Measurements from ENCODE around the gene DIAPH2. TPM values are rescaled to one million over a fixed set of nuclear protein-coding genes. Genes with fewer than 3 reads are reported as not detected.

The DIAPH2 gene
- total and polyA plus RNA-seq, 7 donors: 2.6 to 19.2 (median 11.5) TPM

DNA sequence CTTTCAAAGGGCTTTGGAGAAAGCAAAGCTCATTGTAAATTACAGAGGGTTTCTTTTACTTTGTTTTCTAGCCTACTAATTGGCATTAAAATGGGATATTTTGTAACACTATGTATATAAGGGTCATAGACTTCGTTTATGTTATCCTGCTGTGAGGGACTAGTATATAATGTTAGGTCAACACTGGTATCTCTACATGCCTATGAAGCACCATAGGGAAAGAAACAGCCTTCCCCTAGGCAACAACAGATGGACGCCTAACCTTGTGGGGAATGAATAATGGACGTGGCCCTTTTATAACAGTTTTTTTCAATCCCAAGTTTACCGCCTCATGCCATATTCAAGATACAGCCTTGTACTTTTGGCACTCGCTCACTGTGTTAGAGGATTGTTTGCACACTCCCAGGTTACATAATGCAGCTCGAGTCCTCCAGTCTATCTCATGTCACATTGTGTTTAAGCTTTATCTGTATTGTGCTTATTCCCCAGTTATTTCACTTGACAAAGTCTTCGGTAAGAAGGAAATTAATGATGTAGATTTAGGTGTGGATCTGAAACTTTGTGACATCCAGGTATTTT is 910.1 kb downstream of the DIAPH2 start:
- Histone ChIP-seq H3K9me3 (no peaks in the 10 kb centered on the region), H3K4me3 (no peak overlapping the region), H3K4me1 (no peaks in the 10 kb centered on the region), H3K27ac (no peak overlapping the region), H3K36me3 (ENCODE audit: insufficient read depth in 1 of 2, low read depth in 1 of 2) (no peaks in the 10 kb centered on the region), H3K27me3 (ENCODE audit: insufficient read depth in 3 of 3, low read length in 2 of 3) (peaks cover 0 to 6% (median 0%) of the 10 kb centered on the region in 3 donors)
- TF ChIP-seq, protein P1, sequence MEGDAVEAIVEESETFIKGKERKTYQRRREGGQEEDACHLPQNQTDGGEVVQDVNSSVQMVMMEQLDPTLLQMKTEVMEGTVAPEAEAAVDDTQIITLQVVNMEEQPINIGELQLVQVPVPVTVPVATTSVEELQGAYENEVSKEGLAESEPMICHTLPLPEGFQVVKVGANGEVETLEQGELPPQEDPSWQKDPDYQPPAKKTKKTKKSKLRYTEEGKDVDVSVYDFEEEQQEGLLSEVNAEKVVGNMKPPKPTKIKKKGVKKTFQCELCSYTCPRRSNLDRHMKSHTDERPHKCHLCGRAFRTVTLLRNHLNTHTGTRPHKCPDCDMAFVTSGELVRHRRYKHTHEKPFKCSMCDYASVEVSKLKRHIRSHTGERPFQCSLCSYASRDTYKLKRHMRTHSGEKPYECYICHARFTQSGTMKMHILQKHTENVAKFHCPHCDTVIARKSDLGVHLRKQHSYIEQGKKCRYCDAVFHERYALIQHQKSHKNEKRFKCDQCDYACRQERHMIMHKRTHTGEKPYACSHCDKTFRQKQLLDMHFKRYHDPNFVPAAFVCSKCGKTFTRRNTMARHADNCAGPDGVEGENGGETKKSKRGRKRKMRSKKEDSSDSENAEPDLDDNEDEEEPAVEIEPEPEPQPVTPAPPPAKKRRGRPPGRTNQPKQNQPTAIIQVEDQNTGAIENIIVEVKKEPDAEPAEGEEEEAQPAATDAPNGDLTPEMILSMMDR (IDR thresholded peaks at IDR 0.05): no peak
- intact Hi-C loops (cut with DNase I): loop anchor here in 1 of 2 donors (5.0 kb wide), 1 partner anchor 203 kb away; no protein-coding TSS in a partner anchor
- DNase-seq (no peak), ATAC-seq (no peak)
- 66 to 82% (median 73%) methylated on average over 7 of the region's 7 CpGs for WGBS, 3 donors

DNA sequence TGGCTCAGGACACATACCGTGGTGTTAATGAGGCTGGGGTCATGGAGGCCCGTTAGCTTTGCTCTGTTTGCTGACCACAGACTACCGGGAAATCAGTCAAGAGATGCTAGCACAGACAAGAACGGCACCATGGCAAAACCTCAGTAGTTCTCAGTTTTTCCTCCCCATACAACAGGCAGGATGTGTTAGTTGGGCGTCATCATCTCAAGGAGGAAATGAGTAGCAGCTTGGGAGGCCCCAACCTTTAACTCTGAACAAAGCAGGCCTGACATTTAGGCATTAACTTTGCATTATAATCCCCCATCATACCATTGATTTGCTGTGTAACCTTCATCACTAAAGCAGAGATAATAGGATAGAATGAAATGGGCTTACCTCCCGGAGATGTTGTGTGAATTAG is 913.3 kb downstream of the DIAPH2 start:
- Histone ChIP-seq H3K4me3 (no peak overlapping the region), H3K4me1 (no peaks in the 10 kb centered on the region), H3K36me3 (ENCODE audit: insufficient read depth in 1 of 2, low read depth in 1 of 2) (no peaks in the 10 kb centered on the region), H3K9me3 (no peaks in the 10 kb centered on the region), H3K27ac (no peak overlapping the region), H3K27me3 (ENCODE audit: insufficient read depth in 3 of 3, low read length in 2 of 3) (peaks cover 0 to 4% (median 0%) of the 10 kb centered on the region in 3 donors)
- 54 to 65% (median 64%) methylated on average over 6 of the region's 6 CpGs for WGBS, 3 donors
- DNase-seq (no peak), ATAC-seq (no peak)
- intact Hi-C loops (cut with DNase I): no loop called here
- TF ChIP-seq, protein P1 (IDR thresholded peaks at IDR 0.05): no peak

DNA sequence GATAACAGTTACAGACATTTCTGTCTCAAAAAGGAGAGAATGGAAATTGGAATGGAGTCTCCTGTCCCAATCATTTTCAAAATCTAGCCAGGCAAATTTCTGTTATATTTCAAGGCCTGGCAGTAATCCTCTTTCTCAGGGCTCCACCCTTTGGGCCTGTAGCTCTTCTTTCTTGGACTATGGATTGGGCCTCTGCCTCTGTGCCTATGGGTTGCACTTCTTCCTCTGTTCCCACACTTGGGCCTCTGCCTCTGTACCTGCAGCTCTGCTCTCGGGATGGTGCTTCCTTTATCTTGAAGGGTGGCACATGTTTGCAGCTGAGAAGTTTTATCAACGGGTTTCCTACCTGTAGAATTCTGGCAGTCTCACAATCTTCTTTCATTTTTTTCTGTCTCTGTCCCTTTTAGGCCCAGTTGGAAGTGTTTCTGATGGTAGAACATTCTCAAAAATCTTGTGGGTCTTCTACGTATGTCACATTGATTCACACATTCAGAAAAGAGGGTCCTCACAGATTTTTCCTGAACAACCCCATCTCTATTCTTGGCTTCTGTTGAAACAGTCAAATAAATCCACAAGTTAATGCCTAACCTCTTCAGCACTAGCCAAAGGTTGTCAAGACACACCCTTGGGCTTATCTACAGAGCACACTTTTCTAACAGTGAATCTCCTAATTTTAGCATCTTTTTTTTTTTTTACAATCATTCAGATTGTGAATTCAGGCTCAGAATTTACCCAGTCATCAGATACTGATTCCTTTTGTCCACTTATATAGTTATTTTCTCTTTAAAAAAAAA is 918.0 kb downstream of the DIAPH2 start:
- Histone ChIP-seq H3K4me3 (no peak overlapping the region), H3K27ac (no peak overlapping the region), H3K9me3 (no peaks in the 10 kb centered on the region), H3K4me1 (no peaks in the 10 kb centered on the region), H3K36me3 (ENCODE audit: insufficient read depth in 1 of 2, low read depth in 1 of 2) (no peaks in the 10 kb centered on the region), H3K27me3 (ENCODE audit: insufficient read depth in 3 of 3, low read length in 2 of 3) (no peaks in the 10 kb centered on the region)
- TF ChIP-seq, protein P1 (IDR thresholded peaks at IDR 0.05): no peak
- ATAC-seq (no peak), DNase-seq (no peak)
- intact Hi-C loops (cut with DNase I): no loop called here
- 82 to 93% (median 88%) methylated on average over 3 of the region's 3 CpGs for WGBS, 3 donors

DNA sequence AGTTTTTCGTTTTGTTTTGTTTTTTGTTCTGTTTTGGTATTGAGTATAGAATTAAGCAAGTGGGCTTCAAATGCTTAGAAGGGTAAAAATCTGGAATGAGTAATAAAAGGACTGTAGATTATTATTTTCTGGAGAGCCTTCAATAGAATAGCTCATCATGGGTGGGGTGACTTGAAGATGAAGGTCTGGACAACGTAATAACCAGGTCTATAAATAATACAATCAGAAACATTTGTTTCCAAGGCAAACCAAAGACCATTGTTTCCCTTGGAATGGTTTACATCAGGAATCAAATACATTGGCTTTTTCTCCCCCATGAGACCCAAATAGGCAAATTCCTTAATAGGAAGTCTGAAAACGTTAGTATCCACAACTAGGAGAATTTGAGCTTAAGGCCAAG is 920.6 kb downstream of the DIAPH2 start:
- TF ChIP-seq, protein P1 (IDR thresholded peaks at IDR 0.05): no peak
- no peak for ATAC-seq
- no peak overlapping the region for H3K4me3 ChIP-seq
- no peak for DNase-seq
- H3K4me1 ChIP-seq: no peaks in the 10 kb centered on the region
- 44 to 59% (median 55%) methylated on average over 3 of the region's 3 CpGs for WGBS, 3 donors
- H3K9me3 ChIP-seq: no peaks in the 10 kb centered on the region
- no peak overlapping the region for H3K27ac ChIP-seq
- intact Hi-C loops (cut with DNase I): no loop called here
- no peaks in the 10 kb centered on the region for H3K27me3 ChIP-seq (ENCODE audit: insufficient read depth in 3 of 3, low read length in 2 of 3)
- H3K36me3 ChIP-seq (ENCODE audit: insufficient read depth in 1 of 2, low read depth in 1 of 2): no peaks in the 10 kb centered on the region

Data from psoas muscle (tissue), 8 donors.